Stimulated activated naive CD8-positive, alpha-beta T cell treated with anti-CD3 and anti-CD28 coated beads, Interleukin-15, Interleukin-2, amounts not matched to agents 100 ng/mL and 50 ng/mL, for 24 hours (primary cell): ENCODE data around the gene DACT3.
"Not testable (repeated sequence)": the region's sequence is repeated elsewhere in the genome, so short reads cannot be mapped to it uniquely, and the experiment has no call there.

ENCODE experiments used
- H3K27ac Mint-ChIP-seq: one replicate; pipeline ENCODE4 v1.8.0; 2021; ENCODE audit warnings: mild to moderate bottlenecking, mixed read lengths
- H3K27me3 Mint-ChIP-seq: one replicate; pipeline ENCODE4 v1.8.0; 2021; ENCODE audit warnings: mixed read lengths
- H3K36me3 Mint-ChIP-seq: one replicate; pipeline ENCODE4 v1.8.0; 2021; ENCODE audit warnings: low read depth, mixed read lengths
- H3K4me1 Mint-ChIP-seq: one replicate; pipeline ENCODE4 v1.8.0; 2021; ENCODE audit warnings: low read depth, mixed read lengths
- H3K4me3 Mint-ChIP-seq: one replicate; pipeline ENCODE4 v1.8.0; 2021; ENCODE audit warnings: mild to moderate bottlenecking, mixed read lengths
- H3K9me3 Mint-ChIP-seq: one replicate; pipeline ENCODE4 v1.8.0; 2021; ENCODE audit warnings: mixed read lengths

DACT3 gene

DNA sequence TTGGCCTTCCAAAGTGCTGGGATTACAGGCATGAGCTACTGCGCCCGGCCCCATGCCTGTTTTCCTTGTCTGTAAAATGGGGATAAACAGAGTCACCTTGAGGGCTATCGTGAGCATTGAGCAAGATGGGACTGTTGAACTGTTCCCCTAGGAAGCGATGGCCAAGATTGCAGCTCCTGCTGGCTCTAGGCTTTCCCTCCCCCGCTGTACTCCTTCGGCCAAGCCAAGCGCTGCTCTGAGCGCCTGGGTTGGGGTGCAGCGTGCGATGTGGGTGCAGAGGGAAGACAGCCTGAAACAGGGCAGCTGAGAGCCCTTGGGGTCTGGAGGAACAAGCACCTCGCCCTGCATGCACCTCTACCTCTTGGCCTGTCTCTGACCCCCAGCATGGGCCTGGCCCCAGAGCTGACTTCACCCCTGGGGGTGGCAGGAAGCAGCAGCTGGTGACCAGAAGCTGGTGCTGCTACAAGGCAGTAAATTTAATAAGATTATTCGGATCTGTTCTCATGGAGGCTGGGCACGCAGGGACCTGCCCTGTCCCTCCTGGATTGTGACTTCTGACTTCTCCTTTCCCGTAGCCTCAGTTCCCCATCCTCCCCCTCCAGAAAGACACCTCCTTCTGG, 30.3 kb downstream of the DACT3 start:
- no peak overlapping the region for H3K4me3 Mint-ChIP-seq
- H3K4me1 Mint-ChIP-seq: peaks cover 31% of the 10 kb centered on the region
- H3K27ac Mint-ChIP-seq: no peak overlapping the region

DNA sequence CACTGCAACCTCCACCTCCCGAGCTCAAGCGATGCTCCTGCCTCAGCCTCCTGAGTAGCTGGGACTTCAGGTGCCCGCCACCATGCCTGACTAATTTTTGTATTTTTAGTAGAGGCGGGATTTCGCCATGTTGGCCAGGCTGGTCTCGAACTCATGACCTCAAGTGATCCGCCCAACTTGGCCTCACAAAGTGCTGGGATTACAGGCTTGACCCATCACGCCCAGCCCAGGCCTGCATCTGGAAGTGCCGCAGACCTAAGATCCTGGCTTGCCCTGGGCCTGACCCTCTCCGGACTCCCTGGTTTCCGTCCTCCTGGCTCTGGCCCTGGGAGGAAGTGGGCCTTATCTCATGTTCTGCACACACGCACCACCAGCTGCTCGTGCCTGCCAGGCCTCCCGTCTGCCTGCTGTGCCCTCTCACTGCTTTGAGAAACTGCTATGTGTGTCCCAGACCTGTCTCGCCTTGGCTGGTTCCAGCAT, 31.4 kb downstream of the DACT3 start:
- Mint-ChIP-seq H3K4me1 (peaks cover 39% of the 10 kb centered on the region), H3K4me3 (no peak overlapping the region), H3K27ac (no peak overlapping the region), H3K9me3 (no peaks in the 10 kb centered on the region), H3K27me3 (no peaks in the 10 kb centered on the region), H3K36me3 (peaks cover 10% of the 10 kb centered on the region)

More for the DNA sequence above, 30.3 kb downstream of the DACT3 start:
- H3K36me3 Mint-ChIP-seq: peaks cover 6% of the 10 kb centered on the region
- no peaks in the 10 kb centered on the region for H3K27me3 Mint-ChIP-seq
- no peaks in the 10 kb centered on the region for H3K9me3 Mint-ChIP-seq

DNA sequence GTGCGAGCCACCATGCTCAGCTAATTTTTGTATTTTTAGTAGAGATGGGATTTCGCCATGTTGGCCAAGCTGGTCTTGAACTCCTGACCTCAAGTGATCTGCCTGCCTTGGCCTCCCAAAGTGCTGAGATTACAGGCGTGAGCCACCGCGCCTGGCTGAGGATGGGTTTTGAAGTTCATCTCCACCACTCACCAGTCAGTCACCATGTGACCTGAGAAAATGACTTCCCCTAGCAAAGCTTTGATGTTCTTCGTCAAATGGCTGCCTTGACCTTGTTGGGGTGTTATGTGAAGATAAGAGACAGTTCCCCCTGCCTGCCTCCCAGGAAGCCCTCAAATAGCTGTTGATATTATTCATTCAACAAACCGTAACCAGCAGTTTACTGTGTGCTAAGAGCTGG, 32.0 kb downstream of the DACT3 start:
- H3K4me3 Mint-ChIP-seq, H3K9me3 Mint-ChIP-seq, H3K27me3 Mint-ChIP-seq: not testable (repeated sequence)
- H3K27ac Mint-ChIP-seq: peak overlapping the region; percentile 55
- peaks cover 44% of the 10 kb centered on the region for H3K4me1 Mint-ChIP-seq
- peaks cover 10% of the 10 kb centered on the region for H3K36me3 Mint-ChIP-seq

DNA sequence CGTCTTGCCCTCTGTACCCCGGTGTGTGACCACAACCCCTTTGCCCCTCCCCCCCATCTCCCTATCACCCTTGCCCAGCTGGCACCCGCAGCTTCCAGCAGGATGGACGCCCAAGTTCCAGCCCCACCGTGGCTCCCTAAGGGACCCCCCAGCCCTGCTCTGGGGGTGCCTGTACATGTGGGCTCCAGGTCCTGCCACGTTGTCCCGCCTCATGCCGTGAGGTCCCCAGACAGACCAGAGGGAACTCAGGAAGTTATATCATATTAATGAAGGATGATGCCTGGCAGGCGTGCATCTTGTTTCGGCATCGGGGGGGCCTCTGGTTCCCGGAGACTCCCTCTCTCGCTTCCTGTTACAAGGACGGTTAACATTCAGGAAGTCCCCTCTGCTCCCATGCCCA, 34.5 kb downstream of the DACT3 start:
- no peak overlapping the region for H3K4me3 Mint-ChIP-seq
- peaks cover 44% of the 10 kb centered on the region for H3K4me1 Mint-ChIP-seq
- H3K27me3 Mint-ChIP-seq: no peaks in the 10 kb centered on the region
- peak overlapping the region; percentile 81 for H3K27ac Mint-ChIP-seq
- H3K36me3 Mint-ChIP-seq: peaks cover 20% of the 10 kb centered on the region
- H3K9me3 Mint-ChIP-seq: no peaks in the 10 kb centered on the region

DNA sequence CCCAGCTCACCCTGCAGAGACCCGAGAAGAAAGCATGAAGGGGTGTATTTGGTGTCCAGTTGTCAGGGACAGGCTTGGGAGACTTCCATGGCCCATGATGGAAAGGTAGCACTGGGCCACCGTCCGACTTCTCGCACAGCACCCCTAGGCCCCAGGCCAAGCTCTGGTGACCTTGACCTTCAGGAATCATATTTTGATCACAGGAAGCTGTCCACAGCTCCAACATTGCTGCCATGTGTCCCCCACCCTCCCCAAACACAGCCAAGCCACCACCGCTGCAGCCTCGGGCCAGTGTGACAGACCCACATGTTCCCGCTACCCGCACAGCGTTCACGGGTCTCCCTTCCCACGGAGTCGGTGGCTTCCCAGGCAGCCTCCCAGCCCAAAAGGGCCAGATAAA, 35.3 kb downstream of the DACT3 start:
- Mint-ChIP-seq H3K36me3 (peaks cover 22% of the 10 kb centered on the region), H3K27me3 (no peaks in the 10 kb centered on the region), H3K9me3 (no peaks in the 10 kb centered on the region), H3K4me3 (no peak overlapping the region), H3K4me1 (peaks cover 51% of the 10 kb centered on the region), H3K27ac (peak overlapping the region; percentile 96)

DNA sequence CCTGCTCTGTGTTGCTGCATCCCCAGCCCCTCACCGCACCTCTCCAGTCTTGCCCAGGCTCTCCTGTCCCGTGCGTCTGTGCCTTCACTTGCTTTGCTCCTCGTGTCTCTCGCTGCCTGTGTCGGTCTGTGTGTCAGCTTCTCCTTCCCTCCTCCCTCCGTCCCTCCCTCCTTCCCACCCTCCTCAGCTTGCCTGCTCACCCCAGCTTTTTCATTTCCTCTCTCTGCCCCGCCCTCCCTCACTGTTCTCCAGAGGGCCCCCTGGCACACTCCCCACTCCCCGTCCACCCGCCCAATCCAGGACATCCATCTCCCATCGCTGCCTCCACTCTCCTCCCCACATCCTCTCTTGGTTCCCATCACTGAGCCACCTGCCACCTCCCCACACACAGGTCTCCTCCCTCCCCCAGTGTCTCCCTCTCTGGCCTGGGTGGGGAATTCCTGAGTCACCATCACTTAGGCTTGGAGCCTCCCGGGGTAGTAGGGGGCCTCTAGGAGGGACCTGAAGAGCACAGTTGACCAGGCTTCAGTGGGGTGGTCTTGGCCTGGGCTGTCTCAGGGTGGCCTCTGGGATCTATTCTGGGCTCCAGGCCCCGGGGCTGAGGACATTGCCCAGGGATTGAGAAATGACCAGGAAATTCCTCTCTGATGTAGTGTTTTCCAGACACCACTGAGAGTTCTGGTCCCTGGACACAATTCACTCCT, 35.9 kb downstream of the DACT3 start, which contains the start of gene PTGIR:
PTGIR (minus strand) TSS at position 132 of the 704 bp plus-strand sequence. CDS start 864 bp downstream, outside the sequence.
- H3K36me3 Mint-ChIP-seq: peaks cover 22% of the 10 kb centered on the region
- H3K27me3 Mint-ChIP-seq: no peaks in the 10 kb centered on the region
- peaks cover 58% of the 10 kb centered on the region for H3K4me1 Mint-ChIP-seq
- peak within 1 kb of the TSS; percentile 96 for H3K27ac Mint-ChIP-seq
- peak within 1 kb of the TSS; percentile 93 for H3K4me3 Mint-ChIP-seq
- H3K9me3 Mint-ChIP-seq: no peaks in the 10 kb centered on the region

DNA sequence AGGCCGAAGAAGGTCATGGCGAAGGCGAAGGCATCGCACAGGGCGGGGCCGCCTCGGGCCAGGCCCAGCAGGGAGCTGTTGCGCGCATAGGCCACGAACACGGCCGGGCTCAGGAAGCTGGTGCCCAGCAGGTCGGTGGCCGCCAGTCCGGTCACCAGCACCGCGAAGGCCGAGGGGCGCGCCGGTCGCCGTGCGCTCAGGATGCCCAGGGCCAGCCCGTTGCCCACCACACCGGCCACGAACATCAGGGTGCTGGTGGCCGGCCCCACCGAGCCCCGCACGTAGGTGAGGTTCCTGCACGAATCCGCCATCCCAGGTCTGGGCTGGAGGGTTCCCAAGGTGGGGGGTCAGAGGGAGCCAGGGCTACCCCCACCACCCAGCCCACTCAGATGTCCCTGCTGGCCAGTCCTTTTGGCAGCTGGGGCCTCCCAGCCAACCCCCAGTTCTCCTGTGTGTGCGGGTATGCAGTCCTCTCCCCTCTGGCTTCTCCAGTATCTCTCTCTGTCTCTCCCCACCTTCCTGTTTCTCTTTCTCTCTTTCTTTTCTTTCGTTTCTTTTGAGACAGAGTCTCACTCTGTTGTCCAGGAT, 37.0 kb downstream of the DACT3 start:
- peaks cover 24% of the 10 kb centered on the region for H3K36me3 Mint-ChIP-seq
- H3K4me1 Mint-ChIP-seq: peaks cover 66% of the 10 kb centered on the region
- no peaks in the 10 kb centered on the region for H3K27me3 Mint-ChIP-seq
- peak overlapping the region; percentile 96 for H3K27ac Mint-ChIP-seq
- H3K9me3 Mint-ChIP-seq: no peaks in the 10 kb centered on the region
- H3K4me3 Mint-ChIP-seq: peak overlapping the region; percentile 93

DNA sequence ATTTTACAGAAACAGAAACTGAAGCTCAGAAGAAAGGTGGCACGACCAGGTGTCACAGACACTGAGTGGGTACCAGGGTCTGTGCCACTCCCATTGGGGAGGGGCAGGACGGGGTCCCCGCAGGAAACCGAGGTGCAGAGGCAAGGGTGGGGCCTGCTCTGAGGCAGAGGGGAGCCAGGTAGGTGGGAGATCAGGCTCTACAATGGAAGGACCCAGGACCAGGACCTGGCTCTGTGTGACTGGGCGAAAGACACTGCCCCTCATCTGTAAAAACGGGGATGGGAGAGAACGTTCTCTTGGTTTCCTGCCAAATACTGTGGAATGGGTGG, 38.9 kb downstream of the DACT3 start:
- peaks cover 28% of the 10 kb centered on the region for H3K36me3 Mint-ChIP-seq
- H3K27ac Mint-ChIP-seq: peak overlapping the region; percentile 96
- H3K4me3 Mint-ChIP-seq: peak overlapping the region; percentile 85
- no peaks in the 10 kb centered on the region for H3K9me3 Mint-ChIP-seq
- no peaks in the 10 kb centered on the region for H3K27me3 Mint-ChIP-seq
- peaks cover 82% of the 10 kb centered on the region for H3K4me1 Mint-ChIP-seq

DNA sequence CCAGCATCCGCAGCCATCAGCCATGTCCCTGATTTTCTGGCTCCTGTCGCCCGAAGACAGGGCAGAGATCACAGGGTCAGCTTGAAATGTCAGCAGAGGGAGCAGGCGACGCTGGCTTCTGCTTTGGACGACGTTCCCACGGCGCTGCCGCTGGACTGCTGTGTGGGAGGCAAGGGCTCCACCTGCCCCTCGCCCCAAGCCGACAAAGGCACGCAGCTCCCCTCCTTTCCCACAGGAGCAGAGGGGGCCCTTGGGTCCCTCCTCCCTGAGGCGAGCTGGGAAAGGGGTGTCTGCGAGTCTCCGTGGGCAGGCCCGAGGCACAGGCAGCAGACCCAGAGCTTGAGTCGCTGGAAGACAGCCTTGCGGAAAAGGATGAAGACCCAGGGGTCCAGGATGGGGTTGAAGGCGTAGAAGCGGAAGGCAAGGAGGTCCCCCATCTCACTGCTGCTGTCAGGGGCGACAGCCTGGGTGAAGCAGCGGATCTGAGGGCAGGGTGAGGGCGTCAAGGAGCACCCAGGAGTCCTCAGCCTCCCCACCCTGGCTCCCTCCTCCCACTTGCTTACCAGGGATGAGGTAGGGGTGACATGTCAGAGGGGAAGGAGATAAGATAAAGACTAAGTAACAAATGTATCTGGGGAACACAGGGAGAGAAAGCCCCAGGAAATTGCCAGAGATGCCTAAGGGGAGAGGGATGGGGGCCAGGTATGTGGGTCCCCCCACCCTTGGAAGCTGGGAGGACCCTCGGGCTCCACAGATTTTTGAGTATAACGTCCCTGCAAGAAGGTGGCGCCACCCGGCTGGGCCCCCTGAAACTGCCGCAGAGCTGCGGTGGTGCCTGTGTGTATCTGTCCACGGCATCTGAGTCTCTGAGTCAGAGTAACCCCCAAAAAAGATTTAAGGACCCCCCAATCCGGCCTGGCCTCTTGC, 39.5 kb downstream of the DACT3 start:
- peak overlapping the region; percentile 85 for H3K4me3 Mint-ChIP-seq
- H3K27me3 Mint-ChIP-seq: no peaks in the 10 kb centered on the region
- peak overlapping the region; percentile 96 for H3K27ac Mint-ChIP-seq
- H3K4me1 Mint-ChIP-seq: peaks cover 84% of the 10 kb centered on the region
- peaks cover 28% of the 10 kb centered on the region for H3K36me3 Mint-ChIP-seq
- H3K9me3 Mint-ChIP-seq: no peaks in the 10 kb centered on the region

DNA sequence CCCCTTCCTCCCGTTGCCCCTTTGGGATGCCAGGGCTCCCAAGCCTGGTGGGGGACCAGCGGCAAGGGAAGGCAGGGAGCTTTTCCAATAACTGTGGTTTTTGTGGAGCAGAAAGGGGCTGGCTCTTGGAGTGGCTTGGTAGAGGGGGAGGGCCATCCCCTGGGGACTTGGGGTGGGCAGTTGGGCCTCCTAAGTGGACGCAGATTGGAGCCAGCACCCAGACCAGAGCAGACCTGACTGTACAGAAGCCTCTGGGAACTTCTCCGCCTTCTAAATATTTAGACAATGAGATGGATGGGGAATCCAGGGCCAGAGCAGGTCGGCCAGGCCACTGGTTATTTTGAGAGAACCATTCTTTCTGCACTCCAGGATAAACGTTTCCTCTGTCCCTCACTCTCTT, 40.3 kb downstream of the DACT3 start:
- no peaks in the 10 kb centered on the region for H3K27me3 Mint-ChIP-seq
- peaks cover 84% of the 10 kb centered on the region for H3K4me1 Mint-ChIP-seq
- peak overlapping the region; percentile 96 for H3K27ac Mint-ChIP-seq
- H3K36me3 Mint-ChIP-seq: peaks cover 28% of the 10 kb centered on the region
- H3K4me3 Mint-ChIP-seq: peak overlapping the region; percentile 85
- H3K9me3 Mint-ChIP-seq: no peaks in the 10 kb centered on the region

DNA sequence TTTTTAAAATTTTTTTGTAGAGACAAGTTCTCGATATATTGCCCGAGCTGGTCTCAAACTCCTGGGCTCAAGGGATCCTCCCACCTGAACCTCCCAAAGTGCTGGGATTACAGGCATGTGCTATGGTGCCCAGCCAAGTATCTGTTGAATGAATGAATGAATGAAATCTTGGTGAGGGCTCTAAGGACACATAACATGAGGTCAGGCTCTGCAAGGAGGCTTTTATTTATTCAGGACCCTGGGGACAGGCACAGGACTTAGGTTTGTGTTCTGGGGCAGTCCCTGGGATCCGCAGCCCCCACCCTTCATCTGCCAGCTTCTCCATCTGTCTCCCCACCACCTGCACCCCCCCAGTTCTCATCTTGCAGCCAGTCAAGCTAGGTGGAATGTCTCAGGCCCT, 40.7 kb downstream of the DACT3 start:
- H3K4me1 Mint-ChIP-seq: peaks cover 84% of the 10 kb centered on the region

DNA sequence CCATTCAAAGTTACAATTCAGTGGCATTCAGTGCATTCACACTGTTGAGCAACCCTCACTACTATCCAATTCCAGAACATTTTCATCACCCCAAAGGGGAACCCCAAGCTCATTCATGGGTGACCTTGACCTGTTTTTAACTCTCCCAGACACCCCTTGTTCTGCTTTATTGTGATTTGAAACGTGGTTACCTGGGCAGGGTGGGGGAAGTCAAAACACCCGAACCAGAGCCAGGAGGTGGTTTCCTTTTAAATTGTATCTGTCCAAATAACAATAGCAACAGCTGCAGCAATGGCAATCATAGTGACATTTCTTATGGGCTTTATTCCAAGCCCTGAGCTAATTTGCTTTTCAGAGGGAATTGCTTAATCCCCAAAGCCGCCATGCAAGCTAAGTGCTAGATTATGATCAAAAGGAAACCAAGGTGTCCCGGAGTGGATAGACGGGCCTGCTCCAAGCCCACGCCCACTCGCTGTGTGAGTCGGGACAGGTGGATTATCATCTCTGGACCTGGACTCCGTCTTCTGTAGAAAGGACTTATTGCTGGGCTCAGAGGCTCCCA, 42.2 kb downstream of the DACT3 start:
- Mint-ChIP-seq H3K36me3 (peaks cover 23% of the 10 kb centered on the region), H3K27ac (peak overlapping the region; percentile 96), H3K27me3 (no peaks in the 10 kb centered on the region), H3K9me3 (no peaks in the 10 kb centered on the region), H3K4me3 (peak overlapping the region; percentile 85), H3K4me1 (peaks cover 84% of the 10 kb centered on the region)

More for the DNA sequence above, 40.7 kb downstream of the DACT3 start:
- Mint-ChIP-seq H3K9me3 (no peaks in the 10 kb centered on the region), H3K27me3 (no peaks in the 10 kb centered on the region), H3K4me3 (peak overlapping the region; percentile 85), H3K36me3 (peaks cover 28% of the 10 kb centered on the region), H3K27ac (peak overlapping the region; percentile 96)

DNA sequence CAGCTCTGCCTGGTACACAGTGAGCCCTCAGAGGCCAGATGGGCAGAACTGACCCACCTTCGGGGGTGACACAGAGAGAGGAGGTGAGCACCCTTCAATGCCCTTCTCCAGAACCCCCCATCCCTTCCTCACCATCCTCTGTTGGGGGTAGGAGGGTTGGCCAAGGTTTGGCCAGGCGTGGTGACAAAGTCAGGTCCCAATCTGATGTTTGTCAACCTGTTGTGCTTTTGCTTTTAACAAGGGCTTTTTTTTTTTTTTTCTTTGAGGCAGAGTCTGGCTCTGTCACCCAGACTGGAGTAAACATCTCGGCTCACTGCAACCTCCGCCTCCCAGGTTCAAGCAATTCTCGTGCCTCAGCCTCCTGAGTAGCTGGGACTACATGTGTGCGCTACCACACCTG, 43.4 kb downstream of the DACT3 start:
- H3K36me3 Mint-ChIP-seq: peaks cover 19% of the 10 kb centered on the region
- H3K4me1 Mint-ChIP-seq: peaks cover 91% of the 10 kb centered on the region
- H3K27ac Mint-ChIP-seq: peak overlapping the region; percentile 100
- no peaks in the 10 kb centered on the region for H3K9me3 Mint-ChIP-seq
- no peaks in the 10 kb centered on the region for H3K27me3 Mint-ChIP-seq
- peak overlapping the region; percentile 81 for H3K4me3 Mint-ChIP-seq

DNA sequence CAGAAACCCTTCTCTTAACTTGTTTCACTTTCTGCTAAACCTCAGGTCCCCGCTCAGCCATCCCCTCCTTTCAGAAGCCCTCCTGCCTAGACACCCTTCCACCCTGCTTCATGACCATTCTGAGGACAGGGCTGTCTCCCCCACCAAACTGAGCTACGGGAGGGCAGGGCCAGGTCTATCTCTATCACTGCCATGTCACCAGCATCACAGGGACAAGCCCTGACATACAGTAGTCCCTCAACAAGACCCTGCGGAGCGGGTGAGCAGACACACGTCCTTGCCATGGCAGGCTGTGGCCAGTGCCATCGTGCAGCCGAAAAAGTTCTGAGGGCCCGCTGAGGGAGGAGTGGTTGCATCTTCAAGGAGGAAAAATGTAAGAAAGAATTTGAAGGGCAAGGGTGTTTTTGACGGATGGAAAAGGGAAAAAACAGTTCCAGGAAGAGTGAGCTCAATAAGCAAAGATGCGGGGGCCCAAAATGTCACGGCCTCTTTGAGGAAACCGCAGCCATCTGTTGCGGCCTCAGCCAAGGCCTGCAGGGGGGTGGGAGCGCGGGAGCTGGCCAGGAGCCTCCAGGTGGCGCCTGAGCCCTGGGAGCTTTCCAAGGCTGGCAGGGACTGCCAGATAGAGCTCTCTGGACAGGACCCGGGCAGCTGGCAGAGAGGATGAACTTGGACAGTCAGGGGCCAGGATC, 44.2 kb downstream of the DACT3 start:
- peak overlapping the region; percentile 81 for H3K4me3 Mint-ChIP-seq
- no peaks in the 10 kb centered on the region for H3K27me3 Mint-ChIP-seq
- H3K36me3 Mint-ChIP-seq: peaks cover 11% of the 10 kb centered on the region
- H3K27ac Mint-ChIP-seq: peak overlapping the region; percentile 100
- no peaks in the 10 kb centered on the region for H3K9me3 Mint-ChIP-seq
- H3K4me1 Mint-ChIP-seq: peaks cover 91% of the 10 kb centered on the region
